ENCODE measurements around the gene MPEG1. TPM values are rescaled to one million over a fixed set of nuclear protein-coding genes. Genes with fewer than 3 reads are reported as not detected.

The MPEG1 gene
- total RNA-seq, 4 donors from 2014 or later: 3.6 to 35.5 (median 11.4) TPM

DNA sequence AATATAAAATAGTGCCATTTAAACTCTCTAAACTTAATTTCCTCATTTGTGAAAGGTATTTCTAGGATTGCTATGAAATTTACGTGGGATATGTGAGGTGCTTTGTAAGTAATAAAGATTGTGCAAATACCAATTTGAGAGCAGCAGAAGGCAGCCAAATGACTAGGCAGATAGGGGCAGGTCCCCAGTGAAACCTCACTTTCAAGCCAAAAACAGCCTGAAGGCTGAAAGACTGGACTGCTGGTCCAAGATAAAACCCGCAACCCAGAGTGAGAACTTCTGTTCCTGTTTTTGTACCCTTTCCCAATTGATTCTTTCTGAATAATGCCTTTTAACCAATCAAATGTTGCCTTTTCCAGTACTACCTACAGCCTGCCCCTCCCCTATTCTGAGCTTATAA is 33.6 kb downstream of the MPEG1 start:
- TF ChIP-seq, protein P1, sequence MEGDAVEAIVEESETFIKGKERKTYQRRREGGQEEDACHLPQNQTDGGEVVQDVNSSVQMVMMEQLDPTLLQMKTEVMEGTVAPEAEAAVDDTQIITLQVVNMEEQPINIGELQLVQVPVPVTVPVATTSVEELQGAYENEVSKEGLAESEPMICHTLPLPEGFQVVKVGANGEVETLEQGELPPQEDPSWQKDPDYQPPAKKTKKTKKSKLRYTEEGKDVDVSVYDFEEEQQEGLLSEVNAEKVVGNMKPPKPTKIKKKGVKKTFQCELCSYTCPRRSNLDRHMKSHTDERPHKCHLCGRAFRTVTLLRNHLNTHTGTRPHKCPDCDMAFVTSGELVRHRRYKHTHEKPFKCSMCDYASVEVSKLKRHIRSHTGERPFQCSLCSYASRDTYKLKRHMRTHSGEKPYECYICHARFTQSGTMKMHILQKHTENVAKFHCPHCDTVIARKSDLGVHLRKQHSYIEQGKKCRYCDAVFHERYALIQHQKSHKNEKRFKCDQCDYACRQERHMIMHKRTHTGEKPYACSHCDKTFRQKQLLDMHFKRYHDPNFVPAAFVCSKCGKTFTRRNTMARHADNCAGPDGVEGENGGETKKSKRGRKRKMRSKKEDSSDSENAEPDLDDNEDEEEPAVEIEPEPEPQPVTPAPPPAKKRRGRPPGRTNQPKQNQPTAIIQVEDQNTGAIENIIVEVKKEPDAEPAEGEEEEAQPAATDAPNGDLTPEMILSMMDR (IDR thresholded peaks at IDR 0.05): no peak
- no peak for TF ChIP-seq POLR2AphosphoS5 (IDR thresholded peaks at IDR 0.05)

DNA sequence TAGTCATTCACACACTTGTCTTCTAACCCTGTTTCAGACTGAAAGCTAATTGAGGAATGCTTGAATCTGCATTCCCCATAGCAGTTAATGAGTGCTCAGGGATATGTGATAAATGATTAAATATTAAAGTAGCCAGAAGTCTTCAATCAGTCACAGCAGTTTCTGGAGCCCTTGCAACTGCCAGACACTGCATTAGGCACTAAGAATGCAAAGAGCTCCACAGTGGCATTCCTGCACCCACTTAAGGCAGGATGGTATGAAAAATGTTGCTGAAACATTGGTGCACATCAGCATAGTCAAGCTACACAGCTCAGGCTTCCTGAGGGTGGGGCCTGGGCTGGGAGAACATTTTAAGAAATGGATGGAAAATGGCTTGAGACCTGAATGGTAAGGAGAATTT is 34.3 kb downstream of the MPEG1 start:
- Histone ChIP-seq H3K27ac (no peak overlapping the region), H3K9me3 (no peaks in the 10 kb centered on the region), H3K27me3 (peaks cover 4% of the 10 kb centered on the region), H3K4me1 (peaks cover 0 to 12% (median 9%) of the 10 kb centered on the region in 3 donors), H3K36me3 (peaks cover 0 to 10% of the 10 kb centered on the region in 2 donors), H3K4me3 (no peak overlapping the region)
- TF ChIP-seq POLR2AphosphoS5 (IDR thresholded peaks at IDR 0.05) (no peak), POLR2A (IDR thresholded peaks at IDR 0.05) (no peak), EP300 (IDR thresholded peaks at IDR 0.05) (no peak)
- TF ChIP-seq, protein P1 (IDR thresholded peaks at IDR 0.05): no peak
- no peak for ATAC-seq

More for the DNA sequence above, 33.6 kb downstream of the MPEG1 start:
- no peaks in the 10 kb centered on the region for H3K9me3 ChIP-seq
- H3K27me3 ChIP-seq: no peaks in the 10 kb centered on the region
- peak; percentile 24 for ATAC-seq
- H3K36me3 ChIP-seq: peaks cover 0 to 10% of the 10 kb centered on the region in 2 donors
- H3K27ac ChIP-seq: no peak overlapping the region
- H3K4me3 ChIP-seq: no peak overlapping the region
- WGBS, 2 donors (ENCODE audit: low coverage in 1 of 2): 74 to 77% methylated on average over 2 of the region's 2 CpGs
- peaks cover 0 to 14% (median 6%) of the 10 kb centered on the region in 3 donors for H3K4me1 ChIP-seq

DNA sequence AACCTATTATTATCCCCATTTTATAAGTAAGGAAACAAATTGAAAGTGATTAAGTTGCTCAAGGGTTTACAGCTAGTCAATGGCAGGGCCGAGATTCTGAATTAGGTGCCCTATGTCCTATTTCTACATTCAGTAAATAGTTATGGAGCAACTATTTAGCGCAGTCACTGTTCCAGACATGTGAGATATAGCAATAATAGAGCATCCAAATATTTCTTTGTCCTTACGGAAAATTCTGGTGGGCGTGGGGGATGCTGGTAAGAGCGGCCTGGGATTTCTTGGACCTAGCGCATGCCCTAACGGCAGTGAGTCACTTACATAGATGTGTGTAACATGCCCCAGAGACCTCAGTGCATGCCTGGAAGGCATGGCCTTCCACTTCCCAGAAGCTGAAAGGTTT is 36.4 kb downstream of the MPEG1 start:
- 88 to 94% methylated on average over 2 to 4 of the region's 7 CpGs for WGBS, 2 donors (ENCODE audit: low coverage in 1 of 2)
- TF ChIP-seq EP300 (IDR thresholded peaks at IDR 0.05) (no peak), POLR2AphosphoS5 (IDR thresholded peaks at IDR 0.05) (no peak), POLR2A (IDR thresholded peaks at IDR 0.05) (no peak)
- TF ChIP-seq, protein P1 (IDR thresholded peaks at IDR 0.05): no peak
- Histone ChIP-seq H3K4me3 (no peak overlapping the region), H3K27me3 (peaks cover 14% of the 10 kb centered on the region), H3K27ac (no peak overlapping the region), H3K36me3 (no peaks in the 10 kb centered on the region), H3K4me1 (peaks cover 0 to 26% (median 11%) of the 10 kb centered on the region in 3 donors), H3K9me3 (no peaks in the 10 kb centered on the region)
- no peak for ATAC-seq

DNA sequence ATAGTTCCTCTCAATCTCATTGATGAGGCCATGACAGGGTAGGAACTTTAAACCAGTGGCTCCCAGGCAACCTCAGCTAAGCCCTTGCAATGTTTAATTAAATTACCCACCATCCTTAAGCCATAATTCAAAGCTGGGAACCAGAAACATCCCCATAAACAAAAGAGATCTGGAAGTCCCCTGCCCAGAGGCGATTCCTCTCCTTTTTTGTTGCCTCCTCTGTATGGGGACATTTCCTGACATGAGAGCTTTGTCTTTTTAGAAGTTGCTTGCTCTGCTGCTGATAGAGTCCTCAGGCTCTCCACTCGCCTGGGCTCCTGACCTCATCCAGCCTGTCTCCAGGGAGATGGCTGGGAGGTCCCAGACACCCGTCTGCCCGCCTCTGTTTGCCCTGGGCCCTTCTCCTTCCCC is 37.6 kb downstream of the MPEG1 start:
- Histone ChIP-seq H3K27me3 (peaks cover 14% of the 10 kb centered on the region), H3K9me3 (no peaks in the 10 kb centered on the region), H3K27ac (peak overlapping the region in 3 of 4 donors; percentile 0 to 41 (median 26)), H3K36me3 (no peaks in the 10 kb centered on the region), H3K4me3 (no peak overlapping the region), H3K4me1 (peaks cover 0 to 26% (median 11%) of the 10 kb centered on the region in 3 donors)
- WGBS, 2 donors (ENCODE audit: low coverage in 1 of 2): 69% methylated on average over 3 of the region's 4 CpGs; no CpG with 5 or more reads in 1 of the 2 donors
- no peak for ATAC-seq
- TF ChIP-seq POLR2A (IDR thresholded peaks at IDR 0.05) (no peak), EP300 (IDR thresholded peaks at IDR 0.05) (no peak), POLR2AphosphoS5 (IDR thresholded peaks at IDR 0.05) (no peak)
- TF ChIP-seq, protein P1 (IDR thresholded peaks at IDR 0.05): no peak

DNA sequence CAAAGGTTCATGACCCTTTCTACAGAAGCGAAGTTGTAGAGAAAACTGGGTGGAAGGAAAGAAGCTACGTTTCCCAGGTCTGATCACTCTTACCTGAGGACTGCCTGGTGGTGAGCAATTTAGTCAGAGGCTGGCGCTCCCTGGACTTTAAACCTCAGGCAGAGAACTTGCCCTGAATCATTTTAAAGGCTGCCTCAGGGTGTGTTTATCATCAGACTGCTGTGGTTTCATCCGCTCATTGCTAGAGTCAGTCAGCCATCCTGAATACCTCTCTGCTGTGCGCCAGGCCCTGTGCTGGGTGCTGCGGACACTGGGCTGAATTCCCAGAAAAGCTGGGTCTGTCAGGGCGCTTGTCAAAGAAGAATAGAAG is 38.1 kb downstream of the MPEG1 start:
- Histone ChIP-seq H3K36me3 (no peaks in the 10 kb centered on the region), H3K4me3 (no peak overlapping the region), H3K4me1 (peaks cover 0 to 26% (median 11%) of the 10 kb centered on the region in 3 donors), H3K9me3 (no peaks in the 10 kb centered on the region), H3K27me3 (peaks cover 14% of the 10 kb centered on the region), H3K27ac (peak overlapping the region in 3 of 4 donors; percentile 0 to 77 (median 41))
- no peak for ATAC-seq
- WGBS, 2 donors (ENCODE audit: low coverage in 1 of 2): 85 to 100% methylated on average over 3 to 6 of the region's 7 CpGs
- TF ChIP-seq POLR2AphosphoS5 (IDR thresholded peaks at IDR 0.05): no peak
- TF ChIP-seq, protein P1 (IDR thresholded peaks at IDR 0.05): no peak
- TF ChIP-seq POLR2A (IDR thresholded peaks at IDR 0.05): no peak
- TF ChIP-seq EP300 (IDR thresholded peaks at IDR 0.05): no peak
